ENCODE measurements around the gene ATP1A4.

The ATP1A4 gene

DNA sequence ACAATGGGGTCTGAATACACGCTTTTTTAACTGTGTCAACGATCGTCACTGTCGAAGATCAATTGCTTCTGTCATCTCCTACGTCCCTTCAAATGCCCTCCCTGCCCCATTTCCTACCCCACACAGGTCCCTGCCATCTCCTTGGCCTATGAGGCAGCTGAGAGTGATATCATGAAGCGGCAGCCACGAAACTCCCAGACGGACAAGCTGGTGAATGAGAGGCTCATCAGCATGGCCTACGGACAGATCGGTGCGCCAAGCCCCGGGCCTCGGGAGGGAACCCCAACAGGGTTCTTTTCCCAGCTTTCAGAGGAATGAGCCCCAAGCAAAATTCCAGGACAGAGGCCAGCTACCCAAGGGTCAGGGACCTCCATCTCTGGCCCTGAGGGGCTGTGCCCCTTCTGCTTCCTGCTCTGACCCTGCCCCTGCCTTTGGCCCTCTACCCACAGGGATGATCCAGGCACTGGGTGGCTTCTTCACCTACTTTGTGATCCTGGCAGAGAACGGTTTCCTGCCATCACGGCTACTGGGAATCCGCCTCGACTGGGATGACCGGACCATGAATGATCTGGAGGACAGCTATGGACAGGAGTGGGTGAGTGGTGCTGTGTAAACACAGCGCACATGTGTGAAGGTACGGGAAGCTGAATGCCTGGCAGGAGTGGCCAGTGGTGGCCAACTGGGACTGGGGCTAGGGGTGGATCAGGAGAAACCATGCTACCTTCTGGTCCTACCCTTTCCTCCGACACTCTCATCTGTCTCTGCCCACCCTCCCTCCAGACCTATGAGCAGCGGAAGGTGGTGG lies 15.1 kb upstream of the ATP1A4 start:
- in situ Hi-C loops (cut with HindIII; ENCODE audit: low pct_unique_long_range_greater_than_20kb, low sequenced_read_pairs), result no loop called here
- no peak for DNase-seq (ENCODE audit: low read depth in 1 of 2, low spot score in 1 of 2)
- no peak for TF ChIP-seq JUND (IDR thresholded peaks at IDR 0.05; ENCODE audit: low read depth)

DNA sequence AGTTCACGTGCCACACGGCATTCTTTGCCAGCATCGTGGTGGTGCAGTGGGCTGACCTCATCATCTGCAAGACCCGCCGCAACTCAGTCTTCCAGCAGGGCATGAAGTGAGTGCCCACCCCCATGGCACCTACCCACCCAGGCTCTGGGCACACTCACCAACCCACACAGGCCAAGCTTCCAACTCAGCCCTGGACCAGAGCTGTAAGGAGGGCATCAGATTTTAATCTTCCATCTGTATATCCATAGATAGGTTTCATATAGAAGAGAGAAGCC lies 14.5 kb upstream of the ATP1A4 start:
- no peak for DNase-seq (ENCODE audit: low read depth in 1 of 2, low spot score in 1 of 2)
- TF ChIP-seq JUND (IDR thresholded peaks at IDR 0.05; ENCODE audit: low read depth), result no peak
- in situ Hi-C loops (cut with HindIII; ENCODE audit: low pct_unique_long_range_greater_than_20kb, low sequenced_read_pairs), result no loop called here

DNA sequence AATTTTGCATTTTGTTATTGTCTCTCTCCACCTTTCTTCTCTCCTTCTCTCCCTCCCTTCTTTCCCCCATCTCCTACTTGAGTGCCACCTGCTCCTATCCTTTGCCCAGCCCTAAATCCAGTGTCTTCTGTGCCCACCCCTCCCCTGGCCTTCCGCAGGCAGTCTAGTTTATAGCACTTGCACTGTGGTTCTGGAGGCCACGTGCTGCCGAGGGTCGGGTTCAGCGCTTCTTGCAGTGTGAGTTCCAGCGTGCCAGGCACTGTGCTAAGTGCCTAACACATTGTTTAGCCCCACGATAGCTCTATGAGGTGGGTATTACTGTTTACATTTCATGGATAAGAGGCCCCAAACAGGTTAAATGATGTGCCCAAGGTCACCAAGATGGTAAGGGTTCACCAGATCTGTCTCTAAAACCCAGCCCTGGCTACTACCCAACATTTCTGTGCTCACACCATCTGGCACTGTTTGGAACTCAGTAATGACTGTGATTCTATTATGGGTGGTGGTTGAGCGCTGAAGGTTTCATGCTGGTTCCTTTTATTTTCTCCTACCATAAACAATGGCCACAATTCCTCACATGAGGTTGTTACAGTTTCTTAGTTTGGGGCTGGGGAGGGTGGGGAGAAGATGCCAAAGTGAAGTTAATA lies 14.1 kb upstream of the ATP1A4 start:
- no peak for TF ChIP-seq JUND (IDR thresholded peaks at IDR 0.05; ENCODE audit: low read depth)
- no peak for DNase-seq (ENCODE audit: low read depth in 1 of 2, low spot score in 1 of 2)
- in situ Hi-C loops (cut with HindIII; ENCODE audit: low pct_unique_long_range_greater_than_20kb, low sequenced_read_pairs), result no loop called here

DNA sequence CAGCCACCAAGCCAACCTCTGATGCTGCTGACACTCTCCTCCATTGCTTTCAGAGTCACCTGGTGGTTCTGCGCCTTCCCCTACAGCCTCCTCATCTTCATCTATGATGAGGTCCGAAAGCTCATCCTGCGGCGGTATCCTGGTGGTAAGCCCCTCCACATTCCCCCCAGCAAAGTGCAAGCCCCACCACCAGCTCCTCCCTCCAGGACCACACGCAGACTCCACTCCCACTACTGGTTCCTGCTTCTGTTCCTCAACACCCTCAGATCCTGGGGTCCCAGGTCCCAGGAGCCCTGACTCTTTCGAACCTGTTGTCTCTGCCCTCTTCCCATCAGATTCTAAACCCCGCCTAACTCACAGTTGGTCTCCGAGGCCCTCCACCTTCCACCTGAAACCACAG lies 11.6 kb upstream of the ATP1A4 start:
- no peak for TF ChIP-seq JUND (IDR thresholded peaks at IDR 0.05; ENCODE audit: low read depth)
- no peak for DNase-seq (ENCODE audit: low read depth in 1 of 2, low spot score in 1 of 2)
- in situ Hi-C loops (cut with HindIII; ENCODE audit: low pct_unique_long_range_greater_than_20kb, low sequenced_read_pairs), result no loop called here

- DNase-seq (ENCODE audit: low read depth in 1 of 2, low spot score in 1 of 2), result no peak
- TF ChIP-seq JUND (IDR thresholded peaks at IDR 0.05; ENCODE audit: low read depth), result no peak
- in situ Hi-C loops (cut with HindIII; ENCODE audit: low pct_unique_long_range_greater_than_20kb, low sequenced_read_pairs), result no loop called here
These were observed 7.7 kb upstream of the ATP1A4 start for GRCh38 chr1:160143695-160144094.

DNA sequence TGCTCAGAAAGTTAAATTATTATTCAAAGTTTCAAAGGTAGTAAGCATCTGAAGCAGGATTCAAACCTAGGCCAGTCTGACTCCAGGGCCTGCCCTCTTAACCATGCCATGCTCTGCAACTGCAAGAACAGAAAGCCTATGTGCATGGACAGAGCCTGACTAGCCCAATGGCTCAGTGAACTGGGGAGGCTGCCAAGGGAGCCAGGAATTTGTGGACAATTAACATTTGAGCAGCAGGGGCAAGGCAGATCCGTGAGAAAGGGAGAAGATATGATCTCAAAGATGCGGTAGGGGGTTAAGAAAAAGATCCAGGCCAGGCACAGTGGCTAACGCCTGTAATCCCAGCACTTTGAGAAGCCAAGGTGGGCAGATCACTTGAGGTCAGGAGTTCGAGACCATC lies 6.5 kb upstream of the ATP1A4 start:
- DNase-seq (ENCODE audit: low read depth in 1 of 2, low spot score in 1 of 2), result no peak
- TF ChIP-seq JUND (IDR thresholded peaks at IDR 0.05; ENCODE audit: low read depth), result no peak
- in situ Hi-C loops (cut with HindIII; ENCODE audit: low pct_unique_long_range_greater_than_20kb, low sequenced_read_pairs), result no loop called here

DNA sequence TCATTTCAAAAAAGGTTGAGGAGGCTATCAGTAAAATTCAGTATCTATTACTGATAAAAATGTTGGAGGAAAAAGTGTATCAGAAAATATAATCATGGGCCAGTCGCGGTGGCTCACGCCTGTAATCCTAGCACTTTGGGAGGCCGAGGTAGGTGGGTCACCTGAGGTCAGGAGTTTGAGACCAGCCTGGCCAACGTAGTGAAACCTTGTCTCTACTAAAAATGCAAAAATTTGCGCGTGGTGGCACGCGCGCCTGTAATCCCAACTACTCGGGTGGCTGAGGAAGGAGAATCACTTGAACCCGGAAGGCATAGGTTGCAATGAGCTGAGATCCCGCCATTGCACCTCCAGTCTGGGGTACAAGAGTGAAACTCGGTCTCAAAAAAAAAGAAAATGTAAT lies 5.3 kb upstream of the ATP1A4 start:
- TF ChIP-seq JUND (IDR thresholded peaks at IDR 0.05; ENCODE audit: low read depth), result no peak
- no peak for DNase-seq (ENCODE audit: low read depth in 1 of 2, low spot score in 1 of 2)
- in situ Hi-C loops (cut with HindIII; ENCODE audit: low pct_unique_long_range_greater_than_20kb, low sequenced_read_pairs), result no loop called here

DNA sequence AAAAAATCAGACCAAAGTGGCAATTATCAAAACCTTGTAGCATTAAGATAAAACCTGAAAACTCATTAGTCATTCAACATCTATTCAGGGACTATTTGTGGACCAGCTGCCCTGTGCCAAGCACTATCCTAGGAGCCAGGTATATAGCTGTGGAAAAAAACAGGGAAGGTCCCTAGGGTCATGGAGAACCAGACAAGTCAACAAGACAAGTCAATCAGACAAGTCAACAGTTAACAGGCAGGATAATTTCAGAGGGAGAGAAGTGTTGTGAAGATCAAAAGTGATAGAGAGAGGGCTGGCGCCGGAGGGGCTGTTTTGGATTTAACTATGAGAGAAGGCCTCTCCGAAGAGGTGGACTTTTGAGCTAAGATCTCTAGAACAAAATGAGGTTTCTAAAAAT lies 3.3 kb upstream of the ATP1A4 start:
- no peak for DNase-seq (ENCODE audit: low read depth in 1 of 2, low spot score in 1 of 2)
- in situ Hi-C loops (cut with HindIII; ENCODE audit: low pct_unique_long_range_greater_than_20kb, low sequenced_read_pairs), result no loop called here

DNA sequence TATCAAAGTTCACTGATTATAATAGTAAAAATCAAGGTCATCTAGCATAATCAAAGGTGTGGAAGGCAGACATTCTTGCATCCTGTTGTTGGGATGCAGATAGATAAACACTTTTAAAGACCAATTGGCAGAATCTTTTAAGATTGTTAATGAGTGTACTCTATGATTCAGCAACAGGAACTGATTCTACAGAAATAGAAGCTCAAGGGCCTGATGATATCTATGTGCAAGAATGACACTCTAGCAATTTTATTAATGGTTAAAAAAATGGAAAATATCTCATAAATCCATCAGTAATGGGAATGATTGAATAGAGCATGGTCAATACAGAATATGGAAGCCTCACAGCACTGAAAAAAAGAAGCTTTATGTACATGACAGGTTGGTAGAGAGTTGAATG lies 2.2 kb upstream of the ATP1A4 start:
- DNase-seq (ENCODE audit: low read depth in 1 of 2, low spot score in 1 of 2), result no peak
- in situ Hi-C loops (cut with HindIII; ENCODE audit: low pct_unique_long_range_greater_than_20kb, low sequenced_read_pairs), result no loop called here
- no peak for TF ChIP-seq JUND (IDR thresholded peaks at IDR 0.05; ENCODE audit: low read depth)

More for the DNA sequence above, 3.3 kb upstream of the ATP1A4 start:
- TF ChIP-seq JUND (IDR thresholded peaks at IDR 0.05; ENCODE audit: low read depth), result no peak

- in situ Hi-C loops (cut with HindIII; ENCODE audit: low pct_unique_long_range_greater_than_20kb, low sequenced_read_pairs), result no loop called here
- no peak for TF ChIP-seq JUND (IDR thresholded peaks at IDR 0.05; ENCODE audit: low read depth)
- DNase-seq (ENCODE audit: low read depth in 1 of 2, low spot score in 1 of 2), result no peak
These were observed 1.7 kb upstream of the ATP1A4 start for GRCh38 chr1:160149716-160150115.

- DNase-seq (ENCODE audit: low read depth in 1 of 2, low spot score in 1 of 2), result no peak
- TF ChIP-seq JUND (IDR thresholded peaks at IDR 0.05; ENCODE audit: low read depth), result no peak
- in situ Hi-C loops (cut with HindIII; ENCODE audit: low pct_unique_long_range_greater_than_20kb, low sequenced_read_pairs), result no loop called here
These were observed 3.4 kb downstream of the ATP1A4 start for GRCh38 chr1:160154790-160155189.

DNA sequence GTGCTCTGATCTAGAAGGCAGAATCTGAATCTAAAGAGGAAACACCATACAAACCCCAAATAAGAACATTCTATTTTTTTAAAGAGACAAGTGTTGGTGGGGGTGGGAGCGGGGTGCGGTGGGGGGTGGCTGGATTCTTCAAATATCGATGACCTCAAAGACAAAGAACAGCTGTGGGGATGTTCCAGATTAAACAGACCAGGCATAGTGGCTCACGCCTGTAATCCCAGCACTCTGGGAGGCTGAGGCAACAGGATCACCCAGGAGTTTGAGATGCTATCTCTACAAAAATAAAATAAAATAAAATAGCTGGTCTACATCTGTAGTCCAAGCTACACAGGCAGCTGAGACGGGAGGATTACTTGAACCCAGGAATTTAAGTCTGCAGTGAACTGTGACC lies 5.0 kb downstream of the ATP1A4 start:
- in situ Hi-C loops (cut with HindIII; ENCODE audit: low pct_unique_long_range_greater_than_20kb, low sequenced_read_pairs), result no loop called here
- TF ChIP-seq JUND (IDR thresholded peaks at IDR 0.05; ENCODE audit: low read depth), result no peak
- DNase-seq (ENCODE audit: low read depth in 1 of 2, low spot score in 1 of 2), result no peak

- in situ Hi-C loops (cut with HindIII; ENCODE audit: low pct_unique_long_range_greater_than_20kb, low sequenced_read_pairs), result no loop called here
- no peak for TF ChIP-seq JUND (IDR thresholded peaks at IDR 0.05; ENCODE audit: low read depth)
- DNase-seq (ENCODE audit: low read depth in 1 of 2, low spot score in 1 of 2), result peak in 1 of 2 experiments; percentile 37
These were observed 5.8 kb downstream of the ATP1A4 start for GRCh38 chr1:160157174-160157573.

- DNase-seq (ENCODE audit: low read depth in 1 of 2, low spot score in 1 of 2), result no peak
- TF ChIP-seq JUND (IDR thresholded peaks at IDR 0.05; ENCODE audit: low read depth), result no peak
- in situ Hi-C loops (cut with HindIII; ENCODE audit: low pct_unique_long_range_greater_than_20kb, low sequenced_read_pairs), result no loop called here
These were observed 6.6 kb downstream of the ATP1A4 start for GRCh38 chr1:160158031-160158430.

Data from T47D (cell line).